Measurements from ENCODE around the gene C7orf57. TPM values are rescaled to one million over a fixed set of nuclear protein-coding genes. Genes with fewer than 3 reads are reported as not detected.

The C7orf57 gene
- total and polyA plus RNA-seq, 2 donors (not counting 1 experiment from before 2014, with no cell fraction given) = not detected

DNA sequence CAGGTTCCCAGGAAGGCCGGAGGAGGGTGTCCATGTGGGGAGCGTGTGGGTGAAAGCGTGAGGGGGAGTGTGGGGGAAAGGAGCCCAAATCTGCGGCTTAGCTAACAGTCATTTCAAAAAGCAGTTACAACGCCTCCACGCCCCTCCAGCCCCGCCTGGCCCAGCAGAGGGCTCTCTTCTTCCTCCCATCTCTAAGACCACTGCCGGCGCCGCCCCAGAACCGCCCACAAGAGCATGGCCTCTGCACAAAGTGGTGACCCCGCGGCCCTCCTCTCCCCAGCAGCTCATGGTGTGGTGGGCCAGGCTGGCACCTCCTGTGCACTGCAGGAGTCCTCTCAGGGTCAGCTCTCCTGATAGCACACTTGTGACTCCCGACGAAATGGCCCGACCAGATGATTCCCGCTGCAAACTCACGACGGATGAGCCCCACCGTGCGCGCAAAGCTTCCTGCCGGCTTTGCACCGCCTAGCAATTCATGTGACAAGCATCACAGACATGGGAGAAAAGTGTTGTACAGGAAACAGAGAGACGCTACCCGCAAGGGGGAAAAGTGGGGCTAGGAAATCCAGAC lies 43.5 kb upstream of the C7orf57 start:
- peaks cover 9 to 12% of the 10 kb centered on the region in 2 donors for H3K4me1 ChIP-seq (ENCODE audit: control insufficient read depth in 2 of 2, insufficient read depth in 2 of 2, low read length in 2 of 2)
- H3K36me3 ChIP-seq (replicated peaks in 1 of 2; ENCODE audit: control extremely low read depth in 1 of 2, control insufficient read depth in 1 of 2, extremely low read depth in 1 of 2, insufficient read depth in 2 of 2, low read length in 1 of 2) = no peaks in the 10 kb centered on the region
- TF ChIP-seq, protein P1, sequence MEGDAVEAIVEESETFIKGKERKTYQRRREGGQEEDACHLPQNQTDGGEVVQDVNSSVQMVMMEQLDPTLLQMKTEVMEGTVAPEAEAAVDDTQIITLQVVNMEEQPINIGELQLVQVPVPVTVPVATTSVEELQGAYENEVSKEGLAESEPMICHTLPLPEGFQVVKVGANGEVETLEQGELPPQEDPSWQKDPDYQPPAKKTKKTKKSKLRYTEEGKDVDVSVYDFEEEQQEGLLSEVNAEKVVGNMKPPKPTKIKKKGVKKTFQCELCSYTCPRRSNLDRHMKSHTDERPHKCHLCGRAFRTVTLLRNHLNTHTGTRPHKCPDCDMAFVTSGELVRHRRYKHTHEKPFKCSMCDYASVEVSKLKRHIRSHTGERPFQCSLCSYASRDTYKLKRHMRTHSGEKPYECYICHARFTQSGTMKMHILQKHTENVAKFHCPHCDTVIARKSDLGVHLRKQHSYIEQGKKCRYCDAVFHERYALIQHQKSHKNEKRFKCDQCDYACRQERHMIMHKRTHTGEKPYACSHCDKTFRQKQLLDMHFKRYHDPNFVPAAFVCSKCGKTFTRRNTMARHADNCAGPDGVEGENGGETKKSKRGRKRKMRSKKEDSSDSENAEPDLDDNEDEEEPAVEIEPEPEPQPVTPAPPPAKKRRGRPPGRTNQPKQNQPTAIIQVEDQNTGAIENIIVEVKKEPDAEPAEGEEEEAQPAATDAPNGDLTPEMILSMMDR (IDR thresholded peaks at IDR 0.05) = peak; percentile 71
- TF ChIP-seq EZH2 (IDR thresholded peaks at IDR 0.05; ENCODE audit: borderline replicate concordance, insufficient read depth, low read depth, low read length, poor library complexity, severe bottlenecking) = no peak
- peak overlapping the region; percentile 99 for H2AFZ ChIP-seq (ENCODE audit: insufficient read depth, low read depth, low read length, poor library complexity, severe bottlenecking)
- ATAC-seq (ENCODE audit: low read depth) (peak; percentile 99), DNase-seq (peak; percentile 89)
- H4K20me1 ChIP-seq (ENCODE audit: control insufficient read depth, insufficient read depth, low read length, poor library complexity, severe bottlenecking) = no peaks in the 10 kb centered on the region
- Mint-ChIP-seq H3K4me3 (peak overlapping the region; percentile 96), H3K27ac (peak overlapping the region; percentile 88), H3K9me3 (ENCODE audit: insufficient read depth) (no peaks in the 10 kb centered on the region), H3K4me1 (peaks cover 12% of the 10 kb centered on the region), H3K27me3 (no peaks in the 10 kb centered on the region)
- peak overlapping the region; percentile 80 for H3K9ac ChIP-seq (ENCODE audit: low read length)
- ChIA-PET CTCF (interaction anchor here (0.6 to 4.7 kb wide), 25 partner anchors 8 to 725 kb away, joined by 3 to 229 read pairs (median 6); partner anchors contain the start of genes HUS1 and UPP1), POLR2A (interaction anchor here (0.5 to 1.3 kb wide), 6 partner anchors 9 to 128 kb away, joined by 3 to 6 read pairs (median 5); partner anchors contain the start of gene UPP1)
- 2% methylated on average over 21 of the region's 26 CpGs for WGBS (ENCODE audit: insufficient coverage)
- H3K27me3 ChIP-seq (replicated peaks in 1 of 4; ENCODE audit: control extremely low read depth in 1 of 4, control insufficient read depth in 3 of 4, insufficient read depth in 4 of 4, low read length in 3 of 4) = no peaks in the 10 kb centered on the region
- peak overlapping the region; percentile 39 to 86 (median 69) for H3K4me3 ChIP-seq (ENCODE audit: control extremely low read depth in 1 of 5, extremely low read depth in 1 of 5, insufficient read depth in 1 of 5, low read depth in 2 of 5, low read length in 4 of 5)
- H3K79me2 ChIP-seq (ENCODE audit: control insufficient read depth, insufficient read depth, low read length) = no peaks in the 10 kb centered on the region
- intact Hi-C loops (cut with micrococcal nuclease) = loop anchor here (1.0 kb wide), 5 partner anchors 13 to 118 kb away; partner anchors contain the start of genes C7orf57 and HUS1
- no peaks in the 10 kb centered on the region for H3K9me3 ChIP-seq (ENCODE audit: control extremely low read depth in 1 of 3, control insufficient read depth in 2 of 3, insufficient read depth in 1 of 3, low read length in 2 of 3)
- H3K27ac ChIP-seq (ENCODE audit: low read length in 2 of 2) = peak overlapping the region; percentile 60 to 82
- H3K4me2 ChIP-seq (replicated peaks; ENCODE audit: low read depth, low read length, poor library complexity, severe bottlenecking) = peak overlapping the region; percentile 81

DNA sequence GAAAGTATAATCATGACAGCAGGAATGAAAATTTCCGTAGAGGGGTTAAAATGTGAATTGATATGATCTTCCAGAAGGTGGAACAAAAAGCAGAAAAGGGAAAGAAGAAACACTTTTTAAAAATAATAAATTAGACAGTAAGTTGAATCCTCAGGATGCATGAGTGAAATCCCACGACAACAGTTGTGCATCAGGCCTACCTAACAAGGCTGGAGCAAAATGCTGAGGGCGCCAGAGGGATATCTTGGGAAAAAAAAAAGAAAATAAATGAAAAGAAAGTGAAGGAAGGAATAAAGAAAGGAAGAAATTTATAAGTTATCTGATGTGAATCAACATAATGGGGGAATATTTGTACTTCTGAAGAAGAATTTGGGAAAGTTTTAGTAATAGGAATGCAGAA lies 42.9 kb upstream of the C7orf57 start:
- DNase-seq (no peak), ATAC-seq (ENCODE audit: low read depth) (no peak)
- no peaks in the 10 kb centered on the region for H3K79me2 ChIP-seq (ENCODE audit: control insufficient read depth, insufficient read depth, low read length)
- intact Hi-C loops (cut with micrococcal nuclease) = no loop called here
- WGBS (ENCODE audit: insufficient coverage) = 100% methylated on average over 1 of the region's 3 CpGs
- Mint-ChIP-seq H3K27me3 (no peaks in the 10 kb centered on the region), H3K27ac (peak overlapping the region; percentile 88), H3K4me3 (peak overlapping the region; percentile 96), H3K4me1 (peaks cover 12% of the 10 kb centered on the region), H3K9me3 (ENCODE audit: insufficient read depth) (no peaks in the 10 kb centered on the region)
- peaks cover 9 to 12% of the 10 kb centered on the region in 2 donors for H3K4me1 ChIP-seq (ENCODE audit: control insufficient read depth in 2 of 2, insufficient read depth in 2 of 2, low read length in 2 of 2)
- ChIA-PET CTCF (interaction anchor here (0.6 to 4.7 kb wide), 19 partner anchors 8 to 726 kb away, joined by 3 to 229 read pairs (median 7); partner anchors contain the start of gene UPP1), POLR2A (interaction anchor here (1.0 to 1.3 kb wide), 4 partner anchors 14 to 127 kb away, joined by 3 to 5 read pairs (median 4); partner anchors contain the start of gene UPP1)
- H3K4me3 ChIP-seq (ENCODE audit: control extremely low read depth in 1 of 5, extremely low read depth in 1 of 5, insufficient read depth in 1 of 5, low read depth in 2 of 5, low read length in 4 of 5) = peak overlapping the region; percentile 39 to 86 (median 69)
- H3K36me3 ChIP-seq (replicated peaks in 1 of 2; ENCODE audit: control extremely low read depth in 1 of 2, control insufficient read depth in 1 of 2, extremely low read depth in 1 of 2, insufficient read depth in 2 of 2, low read length in 1 of 2) = no peaks in the 10 kb centered on the region
- peak overlapping the region; percentile 80 for H3K9ac ChIP-seq (ENCODE audit: low read length)
- peak overlapping the region; percentile 81 for H3K4me2 ChIP-seq (replicated peaks; ENCODE audit: low read depth, low read length, poor library complexity, severe bottlenecking)
- no peaks in the 10 kb centered on the region for H3K27me3 ChIP-seq (replicated peaks in 1 of 4; ENCODE audit: control extremely low read depth in 1 of 4, control insufficient read depth in 3 of 4, insufficient read depth in 4 of 4, low read length in 3 of 4)
- H4K20me1 ChIP-seq (ENCODE audit: control insufficient read depth, insufficient read depth, low read length, poor library complexity, severe bottlenecking) = no peaks in the 10 kb centered on the region
- TF ChIP-seq, protein P1 (IDR thresholded peaks at IDR 0.05) = no peak
- no peak for TF ChIP-seq EZH2 (IDR thresholded peaks at IDR 0.05; ENCODE audit: borderline replicate concordance, insufficient read depth, low read depth, low read length, poor library complexity, severe bottlenecking)
- peak overlapping the region; percentile 60 to 82 for H3K27ac ChIP-seq (ENCODE audit: low read length in 2 of 2)
- no peaks in the 10 kb centered on the region for H3K9me3 ChIP-seq (ENCODE audit: control extremely low read depth in 1 of 3, control insufficient read depth in 2 of 3, insufficient read depth in 1 of 3, low read length in 2 of 3)
- H2AFZ ChIP-seq (ENCODE audit: insufficient read depth, low read depth, low read length, poor library complexity, severe bottlenecking) = peak overlapping the region; percentile 99
